ENCODE data around the gene COLEC11. TPM values are rescaled to one million over a fixed set of nuclear protein-coding genes. Genes with fewer than 3 reads are reported as not detected.

The COLEC11 gene
- total RNA-seq, 3 donors from 2014 or later: 0.28 to 0.43 TPM; not detected in 1

- DNase-seq: no peak
- ATAC-seq: no peak
- no peak overlapping the region for H3K4me3 Mint-ChIP-seq
- H3K4me1 Mint-ChIP-seq (ENCODE audit: low read depth): no peaks in the 10 kb centered on the region
- no peaks in the 10 kb centered on the region for H3K36me3 Mint-ChIP-seq (ENCODE audit: insufficient read depth)
- H3K27me3 Mint-ChIP-seq (ENCODE audit: low read depth): peaks cover 6% of the 10 kb centered on the region
- H3K9me3 Mint-ChIP-seq: no peaks in the 10 kb centered on the region
Observed at GRCh38 chr2:3679616-3680393, 84.9 kb downstream of the COLEC11 start.

- H3K36me3 Mint-ChIP-seq (ENCODE audit: insufficient read depth): no peaks in the 10 kb centered on the region
- no peaks in the 10 kb centered on the region for H3K4me1 Mint-ChIP-seq (ENCODE audit: low read depth)
- H3K9me3 Mint-ChIP-seq: no peaks in the 10 kb centered on the region
- DNase-seq (no peak), ATAC-seq (no peak)
- H3K4me3 Mint-ChIP-seq: no peak overlapping the region
- peaks cover 6% of the 10 kb centered on the region for H3K27me3 Mint-ChIP-seq (ENCODE audit: low read depth)
Observed at GRCh38 chr2:3680548-3681345, 85.8 kb downstream of the COLEC11 start.

GRCh38 chr2:3681625-3682024, 86.7 kb downstream of the COLEC11 start:
- no peak overlapping the region for H3K4me3 Mint-ChIP-seq
- no peaks in the 10 kb centered on the region for H3K36me3 Mint-ChIP-seq (ENCODE audit: insufficient read depth)
- no peak for ATAC-seq
- H3K4me1 Mint-ChIP-seq (ENCODE audit: low read depth): no peaks in the 10 kb centered on the region
- peaks cover 8% of the 10 kb centered on the region for H3K27me3 Mint-ChIP-seq (ENCODE audit: low read depth)
- DNase-seq: no peak
- no peaks in the 10 kb centered on the region for H3K9me3 Mint-ChIP-seq

- no peak for ATAC-seq
Observed at GRCh38 chr2:3682811-3683210, 87.9 kb downstream of the COLEC11 start.

GRCh38 chr2:3683748-3684454, 89.0 kb downstream of the COLEC11 start:
- no peaks in the 10 kb centered on the region for H3K36me3 Mint-ChIP-seq (ENCODE audit: insufficient read depth)
- ATAC-seq: no peak
- H3K4me3 Mint-ChIP-seq: no peak overlapping the region
- no peaks in the 10 kb centered on the region for H3K4me1 Mint-ChIP-seq (ENCODE audit: low read depth)
- no peaks in the 10 kb centered on the region for H3K9me3 Mint-ChIP-seq
- DNase-seq: no peak
- H3K27me3 Mint-ChIP-seq (ENCODE audit: low read depth): peaks cover 11% of the 10 kb centered on the region

More at GRCh38 chr2:3682811-3683210, 87.9 kb downstream of the COLEC11 start:
- no peaks in the 10 kb centered on the region for H3K9me3 Mint-ChIP-seq
- no peaks in the 10 kb centered on the region for H3K36me3 Mint-ChIP-seq (ENCODE audit: insufficient read depth)
- no peak overlapping the region for H3K4me3 Mint-ChIP-seq
- no peak for DNase-seq
- peaks cover 11% of the 10 kb centered on the region for H3K27me3 Mint-ChIP-seq (ENCODE audit: low read depth)
- no peaks in the 10 kb centered on the region for H3K4me1 Mint-ChIP-seq (ENCODE audit: low read depth)

GRCh38 chr2:3689998-3690748, 95.3 kb downstream of the COLEC11 start:
- peaks cover 26% of the 10 kb centered on the region for H3K27me3 Mint-ChIP-seq (ENCODE audit: low read depth)
- H3K4me1 Mint-ChIP-seq (ENCODE audit: low read depth): no peaks in the 10 kb centered on the region
- H3K9me3 Mint-ChIP-seq: peaks cover 8% of the 10 kb centered on the region
- no peak overlapping the region for H3K4me3 Mint-ChIP-seq
- DNase-seq (no peak), ATAC-seq (no peak)
- H3K36me3 Mint-ChIP-seq (ENCODE audit: insufficient read depth): no peaks in the 10 kb centered on the region

GRCh38 chr2:3692375-3692774, 97.5 kb downstream of the COLEC11 start:
- DNase-seq (no peak), ATAC-seq (no peak)
- no peaks in the 10 kb centered on the region for H3K36me3 Mint-ChIP-seq (ENCODE audit: insufficient read depth)
- H3K4me3 Mint-ChIP-seq: no peak overlapping the region
- peaks cover 8% of the 10 kb centered on the region for H3K9me3 Mint-ChIP-seq
- peaks cover 23% of the 10 kb centered on the region for H3K27me3 Mint-ChIP-seq (ENCODE audit: low read depth)
- H3K4me1 Mint-ChIP-seq (ENCODE audit: low read depth): no peaks in the 10 kb centered on the region

Other genes with a start within 250 kb of the COLEC11 start
- gene EIPR1, start 217.3 kb upstream of the COLEC11 start, total RNA-seq: 10 to 100 TPM; 36.3 to 39.5 (median 37.2) TPM
- gene TRAPPC12, start 215.4 kb upstream of the COLEC11 start, total RNA-seq: 10 to 100 TPM; 79.9 to 89.4 (median 84.5) TPM
- gene ADI1, start 75.6 kb upstream of the COLEC11 start, total RNA-seq: 10 to 100 TPM; 25.6 to 28.4 (median 25.7) TPM
- gene RNASEH1, start 36.8 kb upstream of the COLEC11 start, total RNA-seq: 10 to 100 TPM; 34.0 to 36.7 (median 36.0) TPM
- gene RPS7, start 19.9 kb upstream of the COLEC11 start, total RNA-seq: 1,000 to 10,000 TPM; 1,876 to 2,075 (median 2,071) TPM
- gene ALLC, start 63.1 kb downstream of the COLEC11 start, total RNA-seq: not detected
- gene DCDC2C, start 108.5 kb downstream of the COLEC11 start, total RNA-seq: not detected

Data from activated T-cell treated with anti-CD3 and anti-CD28 coated beads, Interleukin-2, amount 50 U/mL, for 4 hours (primary cell).